ENCODE data around the gene PDGFA. TPM values are rescaled to one million over a fixed set of nuclear protein-coding genes. Genes with fewer than 3 reads are reported as not detected.
A peak's percentile ranks its signal among the peaks of the same experiment; 100 is the strongest.

PDGFA gene
- total RNA-seq, 1 experiment from 2014 or later: 35.8 TPM

DNA sequence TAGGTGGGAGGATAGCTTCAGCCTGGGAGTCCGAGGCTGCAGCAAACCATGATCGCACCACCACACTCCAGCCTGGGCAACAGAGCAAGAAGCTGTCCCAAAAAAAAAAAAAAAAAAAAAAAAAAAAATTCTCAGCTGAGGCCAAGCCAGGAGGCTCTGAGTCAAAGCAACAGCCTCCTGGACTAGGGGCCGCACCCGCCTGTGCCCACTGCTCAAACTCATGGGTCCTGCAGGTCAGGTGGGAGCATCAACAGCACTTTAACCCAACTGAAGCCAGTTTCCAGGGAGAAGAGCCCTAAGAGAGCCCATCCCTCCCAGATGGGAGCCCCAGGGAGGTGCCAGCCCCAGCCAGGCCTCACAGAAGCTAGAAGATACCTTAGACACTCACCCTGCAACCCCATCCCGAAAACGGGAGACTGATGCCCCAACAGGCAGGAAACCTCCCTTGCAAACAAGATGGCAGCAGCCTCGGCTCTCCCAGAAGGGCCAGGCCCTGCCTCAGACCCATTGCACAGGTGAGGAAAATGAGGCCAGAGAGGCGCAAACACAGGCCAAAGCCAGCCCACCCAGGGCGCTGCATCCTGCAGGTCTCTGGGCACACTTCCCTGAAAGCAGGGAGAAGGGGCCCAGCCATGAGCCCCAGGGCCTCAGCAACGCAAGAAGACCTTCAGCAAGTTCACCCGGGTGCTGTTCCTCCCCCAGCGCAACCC lies 11.0 kb downstream of the PDGFA start:
- Histone ChIP-seq H4K5ac (ENCODE audit: insufficient read length, low read depth, low read length) (no peak overlapping the region), H4K91ac (ENCODE audit: insufficient read length, low read depth, low read length) (no peak overlapping the region), H4K8ac (replicated peaks; ENCODE audit: insufficient read length, low read depth, low read length) (no peak overlapping the region), H3K9ac (ENCODE audit: extremely low read depth, insufficient read length, low read length) (no peak overlapping the region), H3T11ph (ENCODE audit: low read length) (no peak overlapping the region), H2BK20ac (ENCODE audit: low read depth, low read length, poor library complexity, severe bottlenecking) (no peak overlapping the region), H2BK12ac (ENCODE audit: insufficient read length, low read depth, low read length) (no peak overlapping the region), H2AFZ (ENCODE audit: low read length) (no peak overlapping the region), H3K79me2 (ENCODE audit: insufficient read depth, low read length) (no peaks in the 10 kb centered on the region), H3K27me3 (ENCODE audit: insufficient read depth, low read length) (no peaks in the 10 kb centered on the region), H3K23ac (ENCODE audit: insufficient read length, low read depth, low read length) (no peak overlapping the region), H3K56ac (ENCODE audit: insufficient read length, low read depth, low read length) (no peak overlapping the region), H3K27ac (ENCODE audit: insufficient read length, low read depth, low read length) (no peak overlapping the region), H3K79me1 (ENCODE audit: insufficient read depth, low read depth, low read length, poor library complexity, severe bottlenecking) (no peaks in the 10 kb centered on the region), H2BK5ac (ENCODE audit: insufficient read length, low read length) (no peak overlapping the region), H3K4me2 (ENCODE audit: insufficient read depth, insufficient read length, low read length) (no peak overlapping the region), H3K18ac (ENCODE audit: insufficient read length, low read depth, low read length) (no peak overlapping the region), H2AK5ac (ENCODE audit: insufficient read length, low read length) (no peak overlapping the region), H4K20me1 (ENCODE audit: control insufficient read depth, insufficient read depth, insufficient read length) (no peaks in the 10 kb centered on the region), H2BK120ac (ENCODE audit: low read depth, low read length, poor library complexity, severe bottlenecking) (no peak overlapping the region), H3K4me1 (ENCODE audit: insufficient read depth, low read length) (no peaks in the 10 kb centered on the region), H2BK15ac (ENCODE audit: low read depth, low read length) (no peak overlapping the region), H3K9me3 (ENCODE audit: control insufficient read depth, low read depth, low read length) (no peaks in the 10 kb centered on the region), H3K14ac (ENCODE audit: insufficient read depth, low read length) (no peak overlapping the region), H3K4ac (ENCODE audit: low read depth, low read length) (no peak overlapping the region), H3K23me2 (ENCODE audit: insufficient read length, low read depth, low read length, poor library complexity, severe bottlenecking) (no peaks in the 10 kb centered on the region)
- Mint-ChIP-seq H3K9me3 (no peaks in the 10 kb centered on the region), H3K27me3 (ENCODE audit: low read depth) (no peaks in the 10 kb centered on the region), H3K4me3 (no peak overlapping the region), H3K36me3 (ENCODE audit: insufficient read depth in 1 of 3, low read depth in 3 of 3) (peaks cover 3 to 18% (median 18%) of the 10 kb centered on the region in 3 experiments), H3K4me1 (peaks cover 4 to 12% of the 10 kb centered on the region in 2 experiments; a peak in 3 of 4 replicates), H3K27ac (peak overlapping the region in 1 of 3 experiments; percentile 55; a peak in 1 of 7 replicates)
- TF ChIP-seq, protein P1, sequence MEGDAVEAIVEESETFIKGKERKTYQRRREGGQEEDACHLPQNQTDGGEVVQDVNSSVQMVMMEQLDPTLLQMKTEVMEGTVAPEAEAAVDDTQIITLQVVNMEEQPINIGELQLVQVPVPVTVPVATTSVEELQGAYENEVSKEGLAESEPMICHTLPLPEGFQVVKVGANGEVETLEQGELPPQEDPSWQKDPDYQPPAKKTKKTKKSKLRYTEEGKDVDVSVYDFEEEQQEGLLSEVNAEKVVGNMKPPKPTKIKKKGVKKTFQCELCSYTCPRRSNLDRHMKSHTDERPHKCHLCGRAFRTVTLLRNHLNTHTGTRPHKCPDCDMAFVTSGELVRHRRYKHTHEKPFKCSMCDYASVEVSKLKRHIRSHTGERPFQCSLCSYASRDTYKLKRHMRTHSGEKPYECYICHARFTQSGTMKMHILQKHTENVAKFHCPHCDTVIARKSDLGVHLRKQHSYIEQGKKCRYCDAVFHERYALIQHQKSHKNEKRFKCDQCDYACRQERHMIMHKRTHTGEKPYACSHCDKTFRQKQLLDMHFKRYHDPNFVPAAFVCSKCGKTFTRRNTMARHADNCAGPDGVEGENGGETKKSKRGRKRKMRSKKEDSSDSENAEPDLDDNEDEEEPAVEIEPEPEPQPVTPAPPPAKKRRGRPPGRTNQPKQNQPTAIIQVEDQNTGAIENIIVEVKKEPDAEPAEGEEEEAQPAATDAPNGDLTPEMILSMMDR (conservative IDR thresholded peaks at IDR 0.05): no peak
- no peak for DNase-seq
- no CpG with 5 or more reads among the region's 12 CpGs for WGBS (ENCODE audit: extremely low coverage, insufficient read length, low lambda C conversion rate)

Measured in H9 (cell line).